Sciatic nerve (tissue), 2 donors: ENCODE results near the gene VPS35. TPM values are rescaled to one million over a fixed set of nuclear protein-coding genes. Genes with fewer than 3 reads are reported as not detected.
"Not testable (repeated sequence)": the region's sequence is repeated elsewhere in the genome, so short reads cannot be mapped to it uniquely, and the experiment has no call there.

ENCODE experiments used
- ATAC-seq: fragments of 200-7000 bp; cut with Tn5 transposase; one replicate; pipeline ENCODE4 v1.9.1; 2020; ENCODE audit warnings: mild to moderate bottlenecking, moderate library complexity
- DNase-seq: peaks from one replicate; pipeline ENCODE4 v3.0.0-alpha.2; 2020; ENCODE audit warnings: low spot score
- intact Hi-C: fragments of 100-400 bp; cut with DNase I; formaldehyde crosslinking; loops from one replicate; pipeline ENCODE4 v1.14.2; 2022
- total RNA-seq: library from RNA; stranded (reverse); fragmentation: NEBNext Ultra II Directional; extraction: Animal tissue kit (Norgen Biotek cat#: 25700); gene quantifications from one replicate; pipeline ENCODE4 v1.2.1, GENCODE V29; 2021
- donor health status: DM: no; HTN: no; CAD: no.
- donor health status: DM: no; HTN: no; CAD: no.

The VPS35 gene
- total RNA-seq, 1 donor from 2014 or later, result 87.3 TPM

GRCh38 chr16:46686815-46687473 is 2.0 kb downstream of the VPS35 start:
- DNase-seq (no peak), ATAC-seq (no peak)
- intact Hi-C loops, result no loop called here

- DNase-seq, intact Hi-C loops, ATAC-seq: not testable (repeated sequence)
Observed at GRCh38 chr16:46681867-46682266, 7.1 kb downstream of the VPS35 start.

GRCh38 chr16:46677943-46678342 is 11.0 kb downstream of the VPS35 start:
- DNase-seq, ATAC-seq, intact Hi-C loops: not testable (repeated sequence)

- peak; percentile 60 for ATAC-seq
- intact Hi-C loops, result no loop called here
- no peak for DNase-seq
Observed at GRCh38 chr16:46673320-46674013, 15.5 kb downstream of the VPS35 start.

- intact Hi-C loops, result no loop called here
- no peak for DNase-seq
- no peak for ATAC-seq
Observed at GRCh38 chr16:46662123-46662522, 26.9 kb downstream of the VPS35 start.

GRCh38 chr16:46658925-46659324 is 30.1 kb downstream of the VPS35 start:
- peak; percentile 59 for DNase-seq
- intact Hi-C loops, result no loop called here
- ATAC-seq, result peak; percentile 81

GRCh38 chr16:46651305-46651704 is 37.7 kb downstream of the VPS35 start:
- intact Hi-C loops, result no loop called here
- ATAC-seq (no peak), DNase-seq (no peak)

GRCh38 chr16:46650254-46650623 is 38.7 kb downstream of the VPS35 start:
- intact Hi-C loops, result no loop called here
- no peak for DNase-seq
- peak; percentile 58 for ATAC-seq

GRCh38 chr16:46649588-46650253 is 39.3 kb downstream of the VPS35 start:
- intact Hi-C loops, result no loop called here
- DNase-seq (no peak), ATAC-seq (peak; percentile 87)

GRCh38 chr16:46648656-46649055 is 40.3 kb downstream of the VPS35 start:
- ATAC-seq (no peak), DNase-seq (no peak)
- intact Hi-C loops, result no loop called here

GRCh38 chr16:46638947-46639925 is 49.7 kb downstream of the VPS35 start:
- DNase-seq (no peak), ATAC-seq (no peak)
- intact Hi-C loops, result no loop called here

GRCh38 chr16:46632778-46633733 is 55.9 kb downstream of the VPS35 start:
- ATAC-seq (no peak), DNase-seq (no peak)
- intact Hi-C loops, result no loop called here

- intact Hi-C loops, result no loop called here
- no peak for DNase-seq
- ATAC-seq, result peak; percentile 51
Observed at GRCh38 chr16:46629331-46630219, 59.4 kb downstream of the VPS35 start.

GRCh38 chr16:46627746-46628145 is 61.2 kb downstream of the VPS35 start:
- no peak for DNase-seq
- intact Hi-C loops, result no loop called here
- no peak for ATAC-seq

GRCh38 chr16:46626681-46627080 is 62.3 kb downstream of the VPS35 start:
- DNase-seq, ATAC-seq, intact Hi-C loops: not testable (repeated sequence)

- intact Hi-C loops, DNase-seq, ATAC-seq: not testable (repeated sequence)
Observed at GRCh38 chr16:46624862-46625261, 64.1 kb downstream of the VPS35 start.

GRCh38 chr16:46623707-46624106 is 65.3 kb downstream of the VPS35 start:
- peak; percentile 22 for ATAC-seq
- intact Hi-C loops, DNase-seq: not testable (repeated sequence)
